GM12878 (cell line): ENCODE measurements around the gene PRICKLE4.

Source experiments
- CBX5 ChIP-seq: sonication (generic); IDR thresholded peaks from 2 replicates; pipeline ENCODE4 v1.6.1; 2016; ENCODE audit warnings: low read depth, moderate library complexity, mild to moderate bottlenecking, inconsistent platforms
- CTCF ChIP-seq, 3 experiments: IDR thresholded peaks in 2 of 3; conservative IDR thresholded peaks in 1 of 3; 2 replicates each; pipeline ENCODE4 v1.5.1; 2011; ENCODE audit warnings: low read depth in 3 of 3, low read length in 3 of 3, mild to moderate bottlenecking in 3 of 3, control low read depth in 2 of 3, moderate library complexity in 2 of 3, inconsistent platforms in 1 of 3, mixed read lengths in 1 of 3; ENCODE audit not compliant: control insufficient read depth in 2 of 3, insufficient read depth in 1 of 3; ENCODE audit errors: extremely low read depth in 1 of 3
- EZH2 ChIP-seq: IDR thresholded peaks from 2 replicates; pipeline ENCODE4 v1.6.1; 2012; ENCODE audit warnings: low read depth, mild to moderate bottlenecking, control low read depth, inconsistent platforms, low read length, borderline replicate concordance; ENCODE audit not compliant: control insufficient read depth
- JUND ChIP-seq: IDR thresholded peaks from 2 replicates; pipeline ENCODE4 v1.6.1; 2012; ENCODE audit warnings: low read depth, mild to moderate bottlenecking, low read length, improper control_type of control experiment, moderate library complexity
- MTA3 ChIP-seq: IDR thresholded peaks from 2 replicates; pipeline ENCODE4 v1.6.1; 2012; ENCODE audit warnings: low read length, inconsistent platforms, borderline replicate concordance
- NFXL1 ChIP-seq: fragments of 450-650 bp; IDR thresholded peaks from 2 replicates; pipeline ENCODE4 v1.6.1; 2017; ENCODE audit warnings: antibody characterized with exemption, mild to moderate bottlenecking, borderline replicate concordance
- POLR2A ChIP-seq: IDR thresholded peaks from 2 replicates; pipeline ENCODE4 v1.6.1; 2011; ENCODE audit warnings: low read depth, mild to moderate bottlenecking, low read length
- RAD21 ChIP-seq: IDR thresholded peaks from 2 replicates; pipeline ENCODE4 v1.6.1; 2011; ENCODE audit warnings: mild to moderate bottlenecking, low read depth, low read length, moderate library complexity; ENCODE audit not compliant: insufficient read depth
- USF2 ChIP-seq: IDR thresholded peaks from 2 replicates; pipeline ENCODE4 v1.6.1; 2011; ENCODE audit warnings: low read depth, low read length, improper control_type of control experiment, borderline replicate concordance

GRCh38 chr6:41743406-41744235, 37.0 kb upstream of the PRICKLE4 start:
- TF ChIP-seq RAD21 (no peak), USF2 (no peak), NFXL1 (no peak), POLR2A (no peak), CBX5 (no peak), MTA3 (no peak), JUND (no peak), EZH2 (no peak), CTCF (IDR thresholded peaks at IDR 0.05 in 2 of 3, conservative IDR thresholded peaks at IDR 0.05 in 1 of 3; ENCODE audit: control insufficient read depth in 2 of 3, extremely low read depth in 1 of 3, insufficient read depth in 1 of 3, low read depth in 3 of 3, low read length in 3 of 3) (no peak)
